PC-9 (cell line): ENCODE data around the gene PADI3. TPM values are rescaled to one million over a fixed set of nuclear protein-coding genes. Genes with fewer than 3 reads are reported as not detected.

Experiments
- BruUV-seq: library from RNA; stranded (reverse); fragments of 400-500 nt; replicated peaks from 2 replicates; lab custom pipeline; 2021; lab: Mats Ljungman, UMichigan
- CTCF ChIA-PET: fragments of 300-600 bp; sonication (Branson Sonifier 250); formaldehyde crosslinking; loops from one replicate; lab custom pipeline; 2022; ENCODE audit warnings: antibody characterized with exemption; lab: Charles Lee
- POLR2A ChIA-PET: fragments of 300-600 bp; sonication (Branson Sonifier 250); formaldehyde crosslinking; loops from one replicate; lab custom pipeline; 2022; ENCODE audit warnings: antibody characterized with exemption; ENCODE audit not compliant: unreplicated experiment; lab: Charles Lee
- DNase-seq, 2 experiments: peaks; one replicate each; pipeline versions ENCODE4 v3.0.0 to v3.0.0-alpha.2; 2015 to 2022; ENCODE audit warnings: mixed read lengths in 1 of 2
- H2AFZ ChIP-seq: fragments of 200-600 bp; sonication (generic); 2 replicates; pipeline ENCODE4 v1.8.1; 2017; ENCODE audit warnings: antibody characterized with exemption
- H3F3A ChIP-seq: fragments of 200-600 bp; sonication (generic); 2 replicates; pipeline ENCODE4 v1.8.1; 2017; ENCODE audit warnings: antibody characterized with exemption, mild to moderate bottlenecking, low read depth; ENCODE audit not compliant: insufficient read depth
- H3K27ac ChIP-seq: fragments of 200-600 bp; sonication (generic); 2 replicates; pipeline ENCODE4 v1.6.1; 2016; ENCODE audit warnings: mixed run types
- H3K27me3 ChIP-seq: fragments of 200-600 bp; sonication (generic); 2 replicates; pipeline ENCODE4 v1.6.1; 2016; ENCODE audit warnings: low read depth, mixed run types; ENCODE audit not compliant: insufficient read depth
- H3K36me3 ChIP-seq: fragments of 200-600 bp; sonication (generic); 2 replicates; pipeline ENCODE4 v1.6.1; 2016; ENCODE audit warnings: low read depth, mixed run types
- H3K4me1 ChIP-seq: fragments of 200-600 bp; sonication (generic); replicated peaks from 2 replicates; pipeline ENCODE4 v1.6.1; 2016; ENCODE audit warnings: mixed run types; ENCODE audit not compliant: insufficient read depth
- H3K4me2 ChIP-seq: fragments of 200-600 bp; sonication (generic); 2 replicates; pipeline ENCODE4 v1.6.1; 2017; ENCODE audit warnings: mixed run types
- H3K4me3 ChIP-seq: fragments of 200-600 bp; sonication (generic); 2 replicates; pipeline ENCODE4 v1.6.1; 2016; ENCODE audit warnings: mixed run types
- H3K79me2 ChIP-seq: fragments of 200-600 bp; sonication (generic); 2 replicates; pipeline ENCODE4 v1.6.1; 2017; ENCODE audit warnings: low read depth, mixed run types
- H3K9me2 ChIP-seq: fragments of 200-600 bp; sonication (generic); 2 replicates; pipeline ENCODE4 v1.8.1; 2017; ENCODE audit warnings: mild to moderate bottlenecking; ENCODE audit not compliant: insufficient read depth
- H3K9me3 ChIP-seq: fragments of 200-600 bp; sonication (generic); 2 replicates; pipeline ENCODE4 v1.8.1; 2016; ENCODE audit warnings: low read depth; ENCODE audit not compliant: insufficient read depth
- H4K20me1 ChIP-seq: fragments of 200-600 bp; sonication (generic); 2 replicates; pipeline ENCODE4 v1.8.1; 2017; ENCODE audit not compliant: insufficient read depth
- EZH2 ChIP-seq: fragments of 200-600 bp; sonication (generic); IDR thresholded peaks from 2 replicates; pipeline ENCODE4 v1.8.0; 2017; ENCODE audit warnings: antibody characterized with exemption, low read depth
- intact Hi-C: fragments of 100-400 bp; cut with micrococcal nuclease; formaldehyde crosslinking; loops from one replicate; pipeline ENCODE4 v1.10.0; 2022; ENCODE audit not compliant: unreplicated experiment
- total RNA-seq: library from RNA; stranded (reverse); gene quantifications from 2 replicates; pipeline ENCODE4 v1.2.3, GENCODE V29; 2021
- TF ChIP-seq, protein P1 (sequence below): fragments of 200-600 bp; sonication (generic); conservative IDR thresholded peaks from 2 replicates; pipeline ENCODE4 v1.6.1; 2017; ENCODE audit warnings: mixed run types, antibody characterized with exemption, mild to moderate bottlenecking, moderate library complexity

PADI3 gene
- total RNA-seq, 1 experiment from 2014 or later: 5.0 TPM

GRCh38 chr1:17260738-17261137, 11.8 kb downstream of the PADI3 start:
- Histone ChIP-seq H4K20me1 (no peaks in the 10 kb centered on the region), H3K27ac (no peak overlapping the region), H3K4me2 (no peak overlapping the region), H3F3A (0 out of 2 replicates have a peak, but pooled peaks cover 3% of the 10 kb centered on the region), H2AFZ (no peak overlapping the region), H3K9me3 (no peaks in the 10 kb centered on the region), H3K9me2 (no peaks in the 10 kb centered on the region), H3K4me3 (no peak overlapping the region), H3K27me3 (no peaks in the 10 kb centered on the region), H3K79me2 (no peaks in the 10 kb centered on the region), H3K36me3 (no peaks in the 10 kb centered on the region), H3K4me1 (no peaks in the 10 kb centered on the region)
- ChIA-PET POLR2A (no interaction called here), CTCF (no interaction called here)
- BruUV-seq: no TSS peak
- no peak for DNase-seq
- TF ChIP-seq EZH2: no peak
- TF ChIP-seq, protein P1, sequence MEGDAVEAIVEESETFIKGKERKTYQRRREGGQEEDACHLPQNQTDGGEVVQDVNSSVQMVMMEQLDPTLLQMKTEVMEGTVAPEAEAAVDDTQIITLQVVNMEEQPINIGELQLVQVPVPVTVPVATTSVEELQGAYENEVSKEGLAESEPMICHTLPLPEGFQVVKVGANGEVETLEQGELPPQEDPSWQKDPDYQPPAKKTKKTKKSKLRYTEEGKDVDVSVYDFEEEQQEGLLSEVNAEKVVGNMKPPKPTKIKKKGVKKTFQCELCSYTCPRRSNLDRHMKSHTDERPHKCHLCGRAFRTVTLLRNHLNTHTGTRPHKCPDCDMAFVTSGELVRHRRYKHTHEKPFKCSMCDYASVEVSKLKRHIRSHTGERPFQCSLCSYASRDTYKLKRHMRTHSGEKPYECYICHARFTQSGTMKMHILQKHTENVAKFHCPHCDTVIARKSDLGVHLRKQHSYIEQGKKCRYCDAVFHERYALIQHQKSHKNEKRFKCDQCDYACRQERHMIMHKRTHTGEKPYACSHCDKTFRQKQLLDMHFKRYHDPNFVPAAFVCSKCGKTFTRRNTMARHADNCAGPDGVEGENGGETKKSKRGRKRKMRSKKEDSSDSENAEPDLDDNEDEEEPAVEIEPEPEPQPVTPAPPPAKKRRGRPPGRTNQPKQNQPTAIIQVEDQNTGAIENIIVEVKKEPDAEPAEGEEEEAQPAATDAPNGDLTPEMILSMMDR: no peak
- intact Hi-C loops: no loop called here

GRCh38 chr1:17263936-17264335, 15.0 kb downstream of the PADI3 start:
- H3K36me3 ChIP-seq: no peaks in the 10 kb centered on the region
- no peaks in the 10 kb centered on the region for H3F3A ChIP-seq
- TF ChIP-seq, protein P1: no peak
- no peak for TF ChIP-seq EZH2
- H3K4me2 ChIP-seq: no peak overlapping the region
- CTCF ChIA-PET: no interaction called here
- H3K4me3 ChIP-seq: no peak overlapping the region
- BruUV-seq: no TSS peak
- H3K9me2 ChIP-seq: no peaks in the 10 kb centered on the region
- H3K27me3 ChIP-seq: no peaks in the 10 kb centered on the region
- no peaks in the 10 kb centered on the region for H3K79me2 ChIP-seq
- no peak overlapping the region for H2AFZ ChIP-seq
- no peak overlapping the region for H3K27ac ChIP-seq
- H3K4me1 ChIP-seq: no peaks in the 10 kb centered on the region
- intact Hi-C loops: no loop called here
- DNase-seq: no peak
- no peaks in the 10 kb centered on the region for H3K9me3 ChIP-seq
- no peaks in the 10 kb centered on the region for H4K20me1 ChIP-seq
- POLR2A ChIA-PET: no interaction called here

DNA sequence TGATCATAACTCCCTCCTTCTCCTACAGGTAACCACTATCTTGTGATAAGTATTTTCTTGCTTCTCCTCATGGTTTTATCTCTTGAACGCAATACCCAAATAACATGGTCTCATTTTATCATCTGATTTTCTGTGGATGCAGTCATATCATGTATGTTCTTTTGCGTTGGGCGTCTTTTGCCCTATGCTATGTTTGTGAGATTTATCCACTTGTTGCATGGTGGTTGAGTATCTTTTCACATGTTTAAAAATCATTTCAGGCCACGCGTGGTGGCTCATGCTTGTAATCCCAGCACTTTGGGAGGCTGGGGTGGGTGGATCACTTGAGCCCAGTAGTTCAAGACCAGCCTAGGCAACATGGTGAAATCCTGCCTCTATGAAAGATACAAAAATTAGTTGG, 15.6 kb downstream of the PADI3 start:
- no peaks in the 10 kb centered on the region for H4K20me1 ChIP-seq
- BruUV-seq: no TSS peak
- H3K9me3 ChIP-seq: no peaks in the 10 kb centered on the region
- H3K4me2 ChIP-seq: no peak overlapping the region
- H3K27me3 ChIP-seq: no peaks in the 10 kb centered on the region
- no peaks in the 10 kb centered on the region for H3K9me2 ChIP-seq
- H3K27ac ChIP-seq: no peak overlapping the region
- no peak for DNase-seq
- ChIA-PET CTCF (no interaction called here), POLR2A (no interaction called here)
- H3K79me2 ChIP-seq: no peaks in the 10 kb centered on the region
- H3K4me1 ChIP-seq: no peaks in the 10 kb centered on the region
- no peak for TF ChIP-seq EZH2
- TF ChIP-seq, protein P1: no peak
- H3K36me3 ChIP-seq: no peaks in the 10 kb centered on the region
- no peaks in the 10 kb centered on the region for H3F3A ChIP-seq
- no peak overlapping the region for H3K4me3 ChIP-seq
- intact Hi-C loops: no loop called here
- no peak overlapping the region for H2AFZ ChIP-seq
